GM12892 (cell line): Measurements from ENCODE around the gene GPER1.

Experiments used
- DNase-seq: peaks from one replicate; pipeline ENCODE4 v3.0.0; 2011; ENCODE audit not compliant: insufficient read length
- FAIRE-seq: peaks from 2 replicates; lab custom pipeline; 2011; peaks lifted over from hg19 to GRCh38; lab: Jason Lieb, UNC
- POLR2A ChIP-seq: IDR thresholded peaks from 2 replicates; pipeline ENCODE4 v1.6.1; 2011; ENCODE audit warnings: low read depth, low read length, control low read depth
- POLR2AphosphoS5 ChIP-seq: IDR thresholded peaks from 2 replicates; pipeline ENCODE4 v1.6.1; 2011; ENCODE audit warnings: low read depth, low read length, control low read depth
- TAF1 ChIP-seq: IDR thresholded peaks from 2 replicates; pipeline ENCODE4 v1.6.1; 2011; ENCODE audit warnings: low read depth, mild to moderate bottlenecking, control low read depth, low read length, borderline replicate concordance

The GPER1 gene

GRCh38 chr7:1078519-1078918 is 9.4 kb upstream of the GPER1 start:
- TF ChIP-seq POLR2A (no peak), POLR2AphosphoS5 (no peak), TAF1 (no peak)
- FAIRE-seq: no peak
- DNase-seq: no peak

- FAIRE-seq: no peak
Measured at GRCh38 chr7:1078985-1079384, 8.9 kb upstream of the GPER1 start.

DNA sequence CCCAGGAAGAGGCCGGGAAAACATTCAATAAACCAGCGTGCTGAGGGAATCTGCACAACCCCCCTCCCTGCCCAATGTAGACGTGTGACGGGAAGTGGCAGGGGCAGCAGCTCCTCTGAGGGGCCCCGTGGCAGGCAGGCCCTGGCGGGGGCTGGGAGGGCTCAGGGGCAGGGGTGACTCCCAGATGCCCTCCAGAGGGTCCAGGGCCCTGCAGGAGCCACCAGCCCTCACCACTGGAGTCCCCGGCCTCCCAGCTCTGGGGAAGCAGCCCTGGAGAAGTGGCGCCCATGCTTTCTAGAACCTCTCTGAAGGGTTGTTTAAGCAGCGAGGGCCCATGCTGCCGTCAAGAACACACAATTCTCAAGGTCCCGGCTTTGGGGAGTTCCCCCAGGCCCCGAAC is 8.4 kb upstream of the GPER1 start:
- DNase-seq: no peak
- TF ChIP-seq POLR2A: no peak
- no peak for TF ChIP-seq TAF1
- no peak for TF ChIP-seq POLR2AphosphoS5
- FAIRE-seq: no peak

More at GRCh38 chr7:1078985-1079384, 8.9 kb upstream of the GPER1 start:
- no peak for DNase-seq
- TF ChIP-seq POLR2AphosphoS5: no peak
- no peak for TF ChIP-seq TAF1
- no peak for TF ChIP-seq POLR2A

DNA sequence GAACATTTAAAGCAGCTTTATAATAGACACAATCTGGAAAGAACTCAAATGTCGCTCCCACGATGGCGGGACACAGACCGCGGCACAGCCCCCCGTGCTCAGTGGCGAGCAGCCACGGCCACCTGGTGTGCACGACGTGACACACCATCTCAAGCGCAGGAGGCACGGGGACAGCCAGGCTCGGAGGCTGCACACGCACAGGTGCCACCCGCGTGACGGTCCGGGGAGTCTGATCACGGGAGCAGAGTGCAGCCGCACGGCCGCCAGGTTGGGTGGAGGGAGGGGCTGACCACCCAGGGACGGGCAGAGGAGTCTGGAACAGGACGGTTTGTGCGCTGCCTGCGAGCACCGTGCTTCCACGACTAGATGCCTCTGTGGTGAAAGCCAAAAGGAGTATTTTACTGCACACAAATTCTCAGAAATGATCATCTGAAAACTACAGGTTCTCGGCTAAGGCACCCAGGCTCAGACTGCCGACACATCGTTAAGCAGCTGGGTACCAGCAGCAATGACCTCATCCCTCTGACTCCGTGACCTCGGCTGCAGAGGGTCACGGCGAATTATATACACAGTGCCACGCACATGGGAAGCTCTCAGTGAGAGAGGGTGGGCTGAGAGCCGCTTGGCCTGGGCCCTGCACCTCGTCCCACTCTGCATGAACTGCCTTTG is 7.5 kb upstream of the GPER1 start:
- FAIRE-seq (no peak), DNase-seq (no peak)
- no peak for TF ChIP-seq TAF1
- no peak for TF ChIP-seq POLR2AphosphoS5
- no peak for TF ChIP-seq POLR2A

- DNase-seq (no peak), FAIRE-seq (no peak)
- no peak for TF ChIP-seq POLR2A
- no peak for TF ChIP-seq TAF1
- TF ChIP-seq POLR2AphosphoS5: no peak
Measured at GRCh38 chr7:1080921-1081255, 7.0 kb upstream of the GPER1 start.

- FAIRE-seq: no peak
Measured at GRCh38 chr7:1081336-1081735, 6.6 kb upstream of the GPER1 start.

GRCh38 chr7:1081931-1082401 is 5.9 kb upstream of the GPER1 start:
- no peak for TF ChIP-seq TAF1
- no peak for TF ChIP-seq POLR2A
- FAIRE-seq (no peak), DNase-seq (no peak)

More at GRCh38 chr7:1081336-1081735, 6.6 kb upstream of the GPER1 start:
- DNase-seq: no peak
- TF ChIP-seq POLR2A (no peak), TAF1 (no peak), POLR2AphosphoS5 (no peak)

GRCh38 chr7:1083729-1084657 is 3.9 kb upstream of the GPER1 start:
- no peak for DNase-seq

DNA sequence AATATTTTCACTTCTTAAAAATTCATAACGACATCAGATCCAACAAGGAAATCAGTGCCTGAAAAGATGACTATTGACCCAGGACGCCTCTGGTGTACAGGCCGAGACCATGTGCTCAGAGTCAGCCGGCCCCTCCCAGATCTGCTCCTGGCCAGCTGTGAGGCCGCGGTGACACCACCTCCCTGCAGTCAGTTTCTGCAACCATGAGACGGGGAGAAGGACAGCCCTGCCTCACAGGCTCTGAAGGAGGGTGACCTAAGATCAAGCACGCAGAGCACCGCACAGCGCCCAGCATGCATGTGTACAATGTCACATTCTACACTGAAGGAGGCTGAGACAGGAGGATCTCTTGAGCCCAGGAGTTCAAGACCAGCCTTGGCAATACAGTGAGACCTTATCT is 2.6 kb upstream of the GPER1 start:
- FAIRE-seq (peak; percentile 17), DNase-seq (no peak)
- TF ChIP-seq TAF1 (no peak), POLR2AphosphoS5 (no peak), POLR2A (no peak)

More at GRCh38 chr7:1083729-1084657, 3.9 kb upstream of the GPER1 start:
- TF ChIP-seq POLR2A (no peak), TAF1 (no peak), POLR2AphosphoS5 (no peak)
- no peak for FAIRE-seq

- TF ChIP-seq POLR2A: no peak
- TF ChIP-seq TAF1: no peak
- no peak for TF ChIP-seq POLR2AphosphoS5
- no peak for FAIRE-seq
- DNase-seq: no peak
Measured at GRCh38 chr7:1085910-1086421, 1.9 kb upstream of the GPER1 start.
